ENCODE measurements around the gene IGFL4. TPM values are rescaled to one million over a fixed set of nuclear protein-coding genes. Genes with fewer than 3 reads are reported as not detected.

The IGFL4 gene
- total and polyA plus RNA-seq, 2 of the 8 experiments (the other 6 are each of a cell fraction or from before 2014, with no cell fraction given), result 0.05 to 0.11 TPM

DNA sequence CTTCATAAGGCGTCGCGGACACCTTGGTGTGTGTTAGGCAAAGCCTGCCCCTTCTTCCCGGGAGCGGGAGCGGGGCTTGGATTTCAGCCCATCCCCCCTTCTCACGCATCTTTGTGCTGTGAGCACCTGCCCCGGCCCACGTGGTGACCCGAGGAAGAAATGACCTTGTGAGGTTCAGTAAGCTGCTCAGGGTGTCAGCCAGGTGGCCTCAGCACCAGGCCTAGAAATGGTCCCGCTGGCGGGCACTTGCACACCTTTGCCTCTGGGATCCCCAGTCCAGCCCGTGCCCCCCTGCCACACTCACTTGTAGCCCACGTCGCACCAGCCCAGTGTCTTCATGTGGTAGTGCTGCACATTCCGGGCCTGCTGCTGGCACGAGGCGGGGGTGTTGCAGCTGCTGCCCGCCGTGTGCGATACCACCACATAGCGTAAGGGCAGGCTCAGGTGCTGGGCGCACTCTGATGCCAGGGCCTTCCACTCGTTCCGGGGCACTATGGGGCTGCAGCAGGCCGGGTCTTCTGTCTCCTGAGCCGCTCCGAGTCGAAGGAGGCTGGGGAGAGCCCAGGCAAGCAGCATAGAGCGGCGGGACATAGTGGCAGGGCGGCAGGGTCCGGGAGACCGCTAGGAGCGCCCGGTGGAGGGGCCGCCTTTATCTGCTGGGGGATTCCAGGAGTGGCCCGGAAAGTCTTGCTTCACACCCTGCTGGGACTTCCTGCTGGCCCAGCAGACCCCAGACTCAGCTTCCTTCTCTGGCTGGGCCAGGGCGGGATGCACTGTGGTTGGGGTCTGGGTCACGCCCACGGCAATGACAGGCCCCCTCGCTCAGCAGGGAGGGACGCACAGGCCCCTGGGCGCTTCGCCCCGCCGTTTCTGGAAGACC, 18.1 kb downstream of the IGFL4 start, which contains the start of gene PGLYRP1:
TSS of gene PGLYRP1 (minus strand) at position 623 of the 880 bp plus-strand sequence. CDS start at position 591, 32 bp downstream.
- H3K27ac ChIP-seq (ENCODE audit: low read depth, low read length), result no peak within 1 kb of the TSS
- 0 out of 2 replicates have a peak within 1 kb of the TSS, but pooled peaks have one; percentile 9 for H2BK12ac ChIP-seq (ENCODE audit: low read depth, low read length)
- no peak within 1 kb of the TSS for H3K4me3 ChIP-seq (ENCODE audit: extremely low read depth in 1 of 4, insufficient read depth in 2 of 4, low read depth in 3 of 4, low read length in 4 of 4)
- H3K36me3 ChIP-seq (ENCODE audit: control insufficient read depth in 2 of 4, insufficient read depth in 4 of 4, low read length in 3 of 4), result no peaks in the 10 kb centered on the region; a peak in 2 of 8 replicates
- H3K9ac ChIP-seq (replicated peaks in 1 of 4; ENCODE audit: extremely low read depth in 1 of 4, low read depth in 3 of 4, low read length in 3 of 4), result no peak within 1 kb of the TSS; a peak in 1 of 7 replicates
- 83% methylated on average over 38 of the region's 47 CpGs; no CpG with 5 or more reads in 1 of the 2 experiments for WGBS, 2 experiments (ENCODE audit: extremely low coverage in 1 of 2, insufficient coverage in 1 of 2, insufficient read length in 1 of 2, insufficient replicate concordance in 2 of 2, low coverage in 1 of 2, low lambda C conversion rate in 2 of 2, missing lambda C conversion rate in 1 of 2)
- no peak within 1 kb of the TSS for H2AFZ ChIP-seq (ENCODE audit: low read length)
- peak within 1 kb of the TSS; percentile 25; the same call in 1 of the 2 replicates for H3K18ac ChIP-seq (ENCODE audit: extremely low read depth, low read length)
- H4K8ac ChIP-seq (ENCODE audit: extremely low read depth, insufficient read depth, low read length), result peak within 1 kb of the TSS; percentile 91
- H3K79me2 ChIP-seq (ENCODE audit: control insufficient read depth in 1 of 2, insufficient read depth in 2 of 2, low read length in 2 of 2), result no peaks in the 10 kb centered on the region
- no peaks in the 10 kb centered on the region for H3K79me1 ChIP-seq (ENCODE audit: low read depth, low read length)
- TF ChIP-seq, protein P1, sequence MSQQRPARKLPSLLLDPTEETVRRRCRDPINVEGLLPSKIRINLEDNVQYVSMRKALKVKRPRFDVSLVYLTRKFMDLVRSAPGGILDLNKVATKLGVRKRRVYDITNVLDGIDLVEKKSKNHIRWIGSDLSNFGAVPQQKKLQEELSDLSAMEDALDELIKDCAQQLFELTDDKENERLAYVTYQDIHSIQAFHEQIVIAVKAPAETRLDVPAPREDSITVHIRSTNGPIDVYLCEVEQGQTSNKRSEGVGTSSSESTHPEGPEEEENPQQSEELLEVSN (IDR thresholded peaks at IDR 0.05), result peak; percentile 88
- no peak for TF ChIP-seq SIRT6 (IDR thresholded peaks at IDR 0.05; ENCODE audit: low read length)
- no peak for TF ChIP-seq SIX5 (IDR thresholded peaks at IDR 0.05; ENCODE audit: low read depth, low read length)
- TF ChIP-seq, protein P2, sequence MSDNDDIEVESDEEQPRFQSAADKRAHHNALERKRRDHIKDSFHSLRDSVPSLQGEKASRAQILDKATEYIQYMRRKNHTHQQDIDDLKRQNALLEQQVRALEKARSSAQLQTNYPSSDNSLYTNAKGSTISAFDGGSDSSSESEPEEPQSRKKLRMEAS (IDR thresholded peaks at IDR 0.05), result peak; percentile 89
- no peak for TF ChIP-seq EGR1 (IDR thresholded peaks at IDR 0.05; ENCODE audit: borderline replicate concordance, low read depth, low read length)
- H3K4me1 ChIP-seq (replicated peaks in 1 of 4; ENCODE audit: control insufficient read depth in 3 of 4, insufficient read depth in 4 of 4, low read length in 3 of 4), result peaks cover 0 to 14% (median 8%) of the 10 kb centered on the region in 4 experiments; a peak in 6 of 7 replicates
- no peak within 1 kb of the TSS; a peak in 1 of 4 replicates for H3K4me2 ChIP-seq (ENCODE audit: insufficient read depth in 1 of 2, low read depth in 2 of 2, low read length in 2 of 2)
- CTCF ChIA-PET (ENCODE audit: partially characterized antibody), result interaction anchor here (0.6 to 17.0 kb wide), 11 partner anchors 10 to 952 kb away, joined by 3 to 250 read pairs (median 3); no protein-coding TSS in a partner anchor
- H3K9me3 ChIP-seq (ENCODE audit: insufficient read depth in 2 of 2, low read depth in 1 of 2, low read length in 1 of 2), result no peaks in the 10 kb centered on the region
- H2BK20ac ChIP-seq (ENCODE audit: low read length), result no peak within 1 kb of the TSS
- H4K20me1 ChIP-seq (replicated peaks in 1 of 2; ENCODE audit: control insufficient read depth in 1 of 2, insufficient read depth in 2 of 2, low read length in 2 of 2), result peaks cover under 1 to 2% of the 10 kb centered on the region in 2 experiments
- 0 out of 2 replicates have a peak within 1 kb of the TSS, but pooled peaks have one; percentile 28 for H2AK5ac ChIP-seq (ENCODE audit: low read depth, low read length)
- H2BK120ac ChIP-seq (replicated peaks; ENCODE audit: low read depth, low read length), result no peak within 1 kb of the TSS
- H4K91ac ChIP-seq (replicated peaks; ENCODE audit: insufficient read length, low read length), result no peak within 1 kb of the TSS
- H3K23me2 ChIP-seq (ENCODE audit: low read depth, low read length), result no peaks in the 10 kb centered on the region
- H3K23ac ChIP-seq (ENCODE audit: insufficient read length), result no peak within 1 kb of the TSS
- no peak for DNase-seq (ENCODE audit: low read depth in 1 of 2, low spot score in 2 of 2)
- H3K56ac ChIP-seq (replicated peaks; ENCODE audit: insufficient read length, low read depth, low read length), result no peak within 1 kb of the TSS
- peak within 1 kb of the TSS; percentile 12; the same call in 1 of the 2 replicates for H2BK15ac ChIP-seq (ENCODE audit: low read length)
- H3K4ac ChIP-seq (replicated peaks; ENCODE audit: insufficient read length, low read depth, low read length), result no peak within 1 kb of the TSS
- no peak within 1 kb of the TSS for H3K14ac ChIP-seq (ENCODE audit: insufficient read length)
- 0 out of 7 replicates have a peak, but pooled peaks cover 0 to 2% (median 0%) of the 10 kb centered on the region in 4 experiments for H3K27me3 ChIP-seq (replicated peaks in 1 of 4; ENCODE audit: control insufficient read depth in 3 of 4, extremely low read depth in 1 of 4, insufficient read depth in 3 of 4, low read length in 3 of 4)
- POLR2A ChIA-PET (ENCODE audit: partially characterized antibody), result interaction anchor here (1.0 to 2.7 kb wide), 7 partner anchors 10 to 362 kb away, joined by 3 to 7 read pairs (median 4); no protein-coding TSS in a partner anchor
- no peak within 1 kb of the TSS for H2BK5ac ChIP-seq (ENCODE audit: low read depth, low read length)
- H4K5ac ChIP-seq (ENCODE audit: insufficient read length, low read depth, low read length), result no peak within 1 kb of the TSS
- no peak for FAIRE-seq
